ENCODE results near the gene HRAS. TPM values are rescaled to one million over a fixed set of nuclear protein-coding genes. Genes with fewer than 3 reads are reported as not detected.
A peak's percentile ranks its signal among the peaks of the same experiment; 100 is the strongest.

Gene HRAS
- total and polyA plus RNA-seq, 2 experiments from 2014 or later: 49.6 to 97.8 TPM

DNA sequence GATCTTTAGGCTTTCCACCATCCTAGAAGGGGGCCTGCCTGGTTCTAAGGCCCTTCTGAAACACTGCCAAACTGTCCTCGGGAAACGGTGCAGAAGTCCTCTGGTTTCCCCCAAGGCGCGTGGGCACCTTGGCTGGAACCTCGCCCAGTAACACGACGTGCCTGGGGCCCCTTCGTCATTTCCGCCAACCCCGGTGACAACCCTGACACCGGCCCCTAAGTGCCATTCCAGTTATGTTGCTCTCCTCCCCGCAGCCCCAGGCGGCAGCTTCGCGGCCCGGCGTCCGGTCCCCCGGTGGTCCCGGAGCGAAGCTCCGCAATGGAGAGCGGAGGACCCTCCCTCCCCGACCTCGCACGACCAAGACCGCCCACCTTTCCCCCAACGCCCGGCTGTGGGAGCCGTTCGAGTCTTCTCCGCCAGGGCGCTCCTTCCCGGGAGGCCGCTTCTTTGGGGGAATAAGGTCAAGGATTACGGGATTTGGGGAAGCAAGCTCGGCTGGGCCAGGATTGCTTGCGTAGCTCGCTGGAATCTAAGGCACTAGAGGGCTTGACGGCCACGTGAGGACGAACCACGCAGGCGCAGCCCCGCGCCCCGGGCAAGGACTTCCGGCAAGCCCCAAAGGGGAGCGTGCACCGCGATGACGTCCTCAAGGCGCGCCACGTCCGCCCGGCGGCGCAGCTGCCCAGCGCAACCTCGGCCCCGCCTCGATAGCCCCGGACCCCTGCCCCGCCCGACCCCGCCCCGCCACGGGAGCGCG is 29.0 kb downstream of the HRAS start:
- peak overlapping the region; percentile 71 for H3K4me3 ChIP-seq
- DNase-seq (ENCODE audit: low read depth in 1 of 2, low spot score in 1 of 2): peak; percentile 98 to 99
- peak overlapping the region; percentile 100 for H3K27ac ChIP-seq
- TF ChIP-seq, protein P1, sequence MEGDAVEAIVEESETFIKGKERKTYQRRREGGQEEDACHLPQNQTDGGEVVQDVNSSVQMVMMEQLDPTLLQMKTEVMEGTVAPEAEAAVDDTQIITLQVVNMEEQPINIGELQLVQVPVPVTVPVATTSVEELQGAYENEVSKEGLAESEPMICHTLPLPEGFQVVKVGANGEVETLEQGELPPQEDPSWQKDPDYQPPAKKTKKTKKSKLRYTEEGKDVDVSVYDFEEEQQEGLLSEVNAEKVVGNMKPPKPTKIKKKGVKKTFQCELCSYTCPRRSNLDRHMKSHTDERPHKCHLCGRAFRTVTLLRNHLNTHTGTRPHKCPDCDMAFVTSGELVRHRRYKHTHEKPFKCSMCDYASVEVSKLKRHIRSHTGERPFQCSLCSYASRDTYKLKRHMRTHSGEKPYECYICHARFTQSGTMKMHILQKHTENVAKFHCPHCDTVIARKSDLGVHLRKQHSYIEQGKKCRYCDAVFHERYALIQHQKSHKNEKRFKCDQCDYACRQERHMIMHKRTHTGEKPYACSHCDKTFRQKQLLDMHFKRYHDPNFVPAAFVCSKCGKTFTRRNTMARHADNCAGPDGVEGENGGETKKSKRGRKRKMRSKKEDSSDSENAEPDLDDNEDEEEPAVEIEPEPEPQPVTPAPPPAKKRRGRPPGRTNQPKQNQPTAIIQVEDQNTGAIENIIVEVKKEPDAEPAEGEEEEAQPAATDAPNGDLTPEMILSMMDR (IDR thresholded peaks at IDR 0.05; ENCODE audit: low read depth, low read length): no peak
- no peaks in the 10 kb centered on the region for H3K36me3 ChIP-seq
- no peaks in the 10 kb centered on the region for H3K9me3 ChIP-seq (ENCODE audit: low read depth)
- peaks cover 5% of the 10 kb centered on the region for H3K4me1 ChIP-seq (ENCODE audit: low read depth)
- no peaks in the 10 kb centered on the region for H3K27me3 ChIP-seq

- H3K4me1 ChIP-seq (ENCODE audit: low read depth): peaks cover 5% of the 10 kb centered on the region
- TF ChIP-seq, protein P1 (IDR thresholded peaks at IDR 0.05; ENCODE audit: low read depth, low read length): no peak
- H3K9me3 ChIP-seq (ENCODE audit: low read depth): no peaks in the 10 kb centered on the region
- H3K27me3 ChIP-seq: no peaks in the 10 kb centered on the region
- no peak overlapping the region for H3K4me3 ChIP-seq
- no peak for DNase-seq (ENCODE audit: low read depth in 1 of 2, low spot score in 1 of 2)
- peaks cover 8% of the 10 kb centered on the region for H3K36me3 ChIP-seq
- H3K27ac ChIP-seq: no peak overlapping the region
These were observed 30.4 kb downstream of the HRAS start for GRCh38 chr11:504994-505344.

DNA sequence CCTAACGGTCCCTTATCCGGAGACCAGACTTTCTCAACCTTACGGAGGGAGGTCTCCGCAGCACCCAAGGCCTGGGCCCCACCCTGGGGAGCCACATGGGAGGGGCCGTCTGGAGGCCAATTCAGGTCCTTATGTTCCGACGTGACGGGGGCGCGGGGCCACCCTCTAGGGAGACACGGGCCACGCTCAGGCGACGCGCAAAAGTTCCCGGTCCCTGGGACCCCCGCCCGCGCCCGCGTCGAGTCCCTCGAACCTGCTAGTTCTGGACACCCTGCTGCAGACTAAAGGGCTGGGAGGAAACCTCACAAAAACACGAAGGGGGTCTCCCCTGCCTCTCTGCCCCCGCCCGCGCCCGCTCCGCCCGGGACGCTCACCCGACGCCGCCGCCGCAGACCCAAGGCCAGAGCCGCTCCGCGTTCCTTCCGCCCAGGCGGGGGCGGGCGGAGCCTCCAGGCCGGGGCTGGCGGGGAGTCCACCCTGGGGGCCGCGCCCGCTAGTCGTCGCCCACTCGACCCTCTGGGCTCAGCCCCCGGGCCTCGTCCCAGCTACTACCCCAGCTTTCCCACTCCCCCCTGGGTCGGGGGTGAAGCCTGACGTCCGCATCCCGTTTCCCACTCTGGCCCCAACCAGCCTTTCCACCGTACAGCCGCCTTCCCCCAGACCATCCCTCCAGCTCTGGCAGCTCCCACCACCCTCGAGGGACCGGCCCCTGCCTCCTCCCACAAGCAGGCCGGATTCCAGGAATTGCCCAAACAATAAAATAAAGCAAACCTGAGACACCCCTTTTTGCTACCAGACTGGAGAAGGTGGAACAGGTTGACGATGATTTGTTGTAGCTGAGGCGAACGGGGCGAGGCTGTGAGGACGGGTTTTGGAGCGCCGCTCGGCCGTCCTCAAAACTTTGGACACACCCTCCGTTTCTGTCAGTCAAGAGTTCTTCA is 31.1 kb downstream of the HRAS start:
- Histone ChIP-seq H3K4me3 (no peak overlapping the region), H3K9me3 (ENCODE audit: low read depth) (no peaks in the 10 kb centered on the region), H3K4me1 (ENCODE audit: low read depth) (peaks cover 5% of the 10 kb centered on the region), H3K27ac (no peak overlapping the region), H3K36me3 (peaks cover 14% of the 10 kb centered on the region), H3K27me3 (no peaks in the 10 kb centered on the region)
- DNase-seq (ENCODE audit: low read depth in 1 of 2, low spot score in 1 of 2): peak in 1 of 2 donors; percentile 79
- TF ChIP-seq, protein P1 (IDR thresholded peaks at IDR 0.05; ENCODE audit: low read depth, low read length): no peak

GRCh38 chr11:503179-503981 is 32.0 kb downstream of the HRAS start:
- DNase-seq (ENCODE audit: low read depth in 1 of 2, low spot score in 1 of 2): peak in 1 of 2 donors; percentile 84
- peaks cover 24% of the 10 kb centered on the region for H3K36me3 ChIP-seq
- H3K9me3 ChIP-seq (ENCODE audit: low read depth): no peaks in the 10 kb centered on the region
- TF ChIP-seq, protein P1 (IDR thresholded peaks at IDR 0.05; ENCODE audit: low read depth, low read length): no peak
- no peak overlapping the region for H3K4me3 ChIP-seq
- no peak overlapping the region for H3K27ac ChIP-seq
- no peaks in the 10 kb centered on the region for H3K27me3 ChIP-seq
- peaks cover 5% of the 10 kb centered on the region for H3K4me1 ChIP-seq (ENCODE audit: low read depth)

All from cardiac muscle cell (in vitro differentiated cells and primary cell).